Superior temporal gyrus (tissue), 1 donor: ENCODE results near the gene ZNF628.

Experiments used
- DNase-seq: peaks from one replicate; pipeline ENCODE4 v3.0.0-alpha.2; 2016; ENCODE audit errors: extremely low spot score

ZNF628 gene

DNA sequence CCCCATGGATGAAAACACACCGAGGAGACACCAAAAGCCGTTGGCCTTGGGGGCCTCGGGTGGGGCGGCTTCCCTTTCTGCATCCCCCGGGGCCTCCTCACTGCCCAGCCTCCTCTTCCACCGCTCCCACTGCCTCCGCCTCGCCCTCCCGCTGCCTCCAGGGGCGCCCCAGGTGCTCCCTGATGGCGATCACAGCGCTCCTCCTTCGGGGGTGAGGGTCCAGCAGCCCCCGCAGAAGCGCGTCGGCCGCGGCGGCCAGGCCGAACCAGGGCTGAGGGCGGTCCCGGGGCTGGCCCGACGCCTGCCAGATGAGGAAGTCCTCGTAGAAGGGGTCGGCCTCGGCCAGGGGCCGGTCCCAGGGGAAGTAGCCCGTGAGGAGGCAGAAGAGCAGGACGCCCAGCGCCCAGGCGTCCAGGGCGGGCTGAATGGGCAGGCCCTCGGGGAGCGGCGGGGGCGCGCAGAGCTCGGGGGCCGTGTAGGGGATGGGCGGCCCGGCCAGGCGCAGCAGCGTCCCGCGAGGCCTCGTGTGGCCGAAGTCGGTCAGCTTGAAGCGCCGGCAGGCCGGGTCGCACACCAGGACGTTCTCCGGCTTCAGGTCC is 53.3 kb downstream of the ZNF628 start:
- DNase-seq, result no peak

DNA sequence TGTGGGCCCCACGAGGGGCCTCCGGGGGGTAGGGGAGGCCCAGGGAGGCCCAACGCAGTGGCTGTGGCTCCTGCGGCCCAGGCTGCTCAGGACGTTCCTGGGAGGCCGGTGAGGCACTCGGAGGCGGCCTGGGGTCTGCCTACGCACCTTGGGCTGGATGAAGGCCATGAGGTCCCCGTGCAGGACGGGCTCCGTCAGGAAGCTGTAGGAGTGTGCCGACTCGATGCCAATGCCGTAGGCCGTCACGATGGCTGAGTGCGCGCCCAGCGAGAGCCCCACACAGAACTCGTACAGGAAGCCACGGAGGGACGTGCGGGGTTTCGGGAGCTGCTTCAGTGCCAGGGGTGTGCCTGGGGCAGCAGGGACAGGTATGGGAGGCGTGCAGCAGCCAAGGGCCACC is 54.6 kb downstream of the ZNF628 start:
- DNase-seq, result no peak
